ENCODE measurements around the gene SUN2. TPM values are rescaled to one million over a fixed set of nuclear protein-coding genes. Genes with fewer than 3 reads are reported as not detected.

Gene SUN2
- total and polyA plus RNA-seq, 9 of the 15 experiments (the other 6 are each of a cell fraction or from before 2014, with no cell fraction given), result 0.11 to 42.6 (median 16.7) TPM

DNA sequence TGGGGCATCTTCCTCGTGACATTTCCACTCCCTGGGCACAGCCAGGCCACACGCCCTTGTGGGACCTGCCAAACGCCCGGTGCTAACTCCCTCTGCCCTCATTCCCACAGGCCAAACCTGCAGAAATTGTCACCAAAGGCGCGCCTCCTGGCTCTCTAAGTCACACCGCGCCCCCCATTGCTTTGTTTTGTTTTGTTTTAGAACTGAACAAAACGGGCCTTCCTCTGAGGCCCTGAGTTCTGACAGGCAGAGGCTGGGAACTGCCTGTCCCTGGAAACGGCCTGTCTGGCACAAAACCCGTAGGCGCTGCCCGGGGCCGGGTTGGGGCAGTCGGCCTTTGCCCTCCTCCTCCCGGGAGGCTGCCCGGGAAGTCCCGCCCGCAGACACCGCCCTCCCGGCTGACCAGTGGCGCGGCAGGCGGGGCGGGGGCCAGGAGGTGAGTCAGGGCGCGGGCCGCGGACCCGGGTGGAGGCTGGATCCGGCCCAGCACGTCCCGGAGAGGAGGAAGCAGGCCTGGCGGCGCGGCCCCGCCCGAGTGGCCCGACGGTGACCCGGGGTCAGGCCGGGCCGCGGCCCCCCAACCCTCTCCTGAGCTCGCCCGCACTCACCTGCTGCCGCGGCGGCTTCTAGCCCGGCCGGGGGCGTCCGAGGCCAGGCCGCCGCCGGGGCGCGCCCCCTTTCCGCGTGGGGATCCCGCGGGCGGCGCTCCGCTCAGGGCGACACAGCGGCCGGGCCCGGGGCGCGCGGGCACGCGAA is 465 bp downstream of the SUN2 start (continued):
- TF ChIP-seq, protein P1, sequence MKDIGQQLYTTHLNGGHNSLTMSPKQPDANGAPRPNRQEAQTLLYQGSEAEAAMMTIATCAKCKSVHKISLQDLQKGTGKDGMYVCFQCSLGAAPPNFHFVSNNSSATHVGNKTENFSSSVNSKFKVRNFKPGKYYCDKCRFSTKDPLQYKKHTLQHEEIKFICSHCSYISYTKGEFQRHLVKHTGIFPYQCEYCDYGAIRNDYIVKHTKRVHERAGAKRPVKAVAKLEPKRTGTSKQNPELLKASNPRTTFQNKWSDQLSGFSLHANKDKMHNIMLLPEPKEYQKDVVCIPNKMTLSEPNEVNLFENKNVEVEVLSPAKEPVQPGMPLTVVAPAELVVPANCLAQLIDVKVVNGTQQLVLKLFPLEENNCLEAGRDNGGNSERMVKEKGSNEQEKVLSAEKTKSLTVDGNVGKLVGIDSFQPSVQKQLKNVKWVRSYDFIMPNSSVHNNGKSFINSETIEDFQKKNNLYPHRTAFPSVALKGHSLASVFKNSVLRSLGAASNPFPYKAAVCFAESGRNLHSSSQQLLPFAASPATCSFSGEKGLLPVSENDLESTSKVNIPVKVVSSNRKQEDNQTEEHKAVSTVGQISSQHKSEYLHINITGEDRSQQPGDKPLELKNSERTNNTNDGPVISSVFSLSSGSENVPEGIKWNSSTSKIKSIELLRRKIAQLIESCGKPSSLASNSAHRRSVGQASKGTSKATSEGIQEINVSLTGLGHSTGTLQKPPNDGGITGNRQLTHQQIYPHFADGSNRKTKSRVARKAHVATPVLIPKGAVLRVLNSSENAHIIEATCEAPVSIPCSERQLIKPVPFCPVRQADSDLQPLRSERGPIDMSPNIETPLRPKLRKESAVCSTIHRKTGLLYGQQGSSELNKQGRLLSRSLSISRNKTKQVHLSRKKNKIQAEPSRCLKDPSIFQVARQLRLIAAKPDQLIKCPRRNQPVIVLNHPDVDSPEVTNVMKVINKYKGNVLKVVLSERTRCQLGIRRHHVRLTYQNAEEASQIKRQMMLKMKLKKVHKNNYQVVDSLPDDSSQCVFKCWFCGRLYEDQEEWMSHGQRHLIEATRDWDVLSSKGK (CRISPR knock-in tag; IDR thresholded peaks at IDR 0.05), result no peak
- TF ChIP-seq ZBTB1 (CRISPR knock-in tag; IDR thresholded peaks at IDR 0.05; ENCODE audit: borderline replicate concordance, low read depth) (no peak), SIN3B (IDR thresholded peaks at IDR 0.05; ENCODE audit: low read depth) (peak; percentile 31; the same call in 1 of the 2 replicates), HDAC1 (IDR thresholded peaks at IDR 0.05) (0 out of 4 replicates have a peak, but pooled peaks of 1 of the 2 experiments have one; percentile 31), GABPA (tag; conservative IDR thresholded peaks at IDR 0.05; ENCODE audit: low read depth) (peak; percentile 60; the same call in 1 of the 2 replicates), NCOR1 (IDR thresholded peaks at IDR 0.05) (peak; percentile 22; the same call in 1 of the 2 replicates), ETV6 (IDR thresholded peaks at IDR 0.05; ENCODE audit: borderline replicate concordance in 1 of 2, low read depth in 2 of 2, low read length in 1 of 2) (no peak), ETV6 (CRISPR knock-in tag; IDR thresholded peaks at IDR 0.05; ENCODE audit: borderline replicate concordance) (no peak), ADNP (tag; IDR thresholded peaks at IDR 0.05) (no peak), MYNN (IDR thresholded peaks at IDR 0.05) (peak; percentile 29; the same call in 1 of the 2 replicates), MYNN (CRISPR knock-in tag; IDR thresholded peaks at IDR 0.05) (no peak), ZNF830 (CRISPR knock-in tag; IDR thresholded peaks at IDR 0.05) (no peak)
- TF ChIP-seq, protein P2, sequence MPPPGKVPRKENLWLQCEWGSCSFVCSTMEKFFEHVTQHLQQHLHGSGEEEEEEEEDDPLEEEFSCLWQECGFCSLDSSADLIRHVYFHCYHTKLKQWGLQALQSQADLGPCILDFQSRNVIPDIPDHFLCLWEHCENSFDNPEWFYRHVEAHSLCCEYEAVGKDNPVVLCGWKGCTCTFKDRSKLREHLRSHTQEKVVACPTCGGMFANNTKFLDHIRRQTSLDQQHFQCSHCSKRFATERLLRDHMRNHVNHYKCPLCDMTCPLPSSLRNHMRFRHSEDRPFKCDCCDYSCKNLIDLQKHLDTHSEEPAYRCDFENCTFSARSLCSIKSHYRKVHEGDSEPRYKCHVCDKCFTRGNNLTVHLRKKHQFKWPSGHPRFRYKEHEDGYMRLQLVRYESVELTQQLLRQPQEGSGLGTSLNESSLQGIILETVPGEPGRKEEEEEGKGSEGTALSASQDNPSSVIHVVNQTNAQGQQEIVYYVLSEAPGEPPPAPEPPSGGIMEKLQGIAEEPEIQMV (tag; conservative IDR thresholded peaks at IDR 0.05; ENCODE audit: low read depth), result peak; percentile 97
- TF ChIP-seq, protein P3, sequence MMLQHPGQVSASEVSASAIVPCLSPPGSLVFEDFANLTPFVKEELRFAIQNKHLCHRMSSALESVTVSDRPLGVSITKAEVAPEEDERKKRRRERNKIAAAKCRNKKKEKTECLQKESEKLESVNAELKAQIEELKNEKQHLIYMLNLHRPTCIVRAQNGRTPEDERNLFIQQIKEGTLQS (IDR thresholded peaks at IDR 0.05), result 0 out of 2 replicates have a peak, but pooled peaks have one; percentile 45
- TF ChIP-seq, protein P3 (CRISPR knock-in tag; conservative IDR thresholded peaks at IDR 0.05), result 0 out of 2 replicates have a peak, but pooled peaks have one; percentile 67
- TF ChIP-seq, protein P4, sequence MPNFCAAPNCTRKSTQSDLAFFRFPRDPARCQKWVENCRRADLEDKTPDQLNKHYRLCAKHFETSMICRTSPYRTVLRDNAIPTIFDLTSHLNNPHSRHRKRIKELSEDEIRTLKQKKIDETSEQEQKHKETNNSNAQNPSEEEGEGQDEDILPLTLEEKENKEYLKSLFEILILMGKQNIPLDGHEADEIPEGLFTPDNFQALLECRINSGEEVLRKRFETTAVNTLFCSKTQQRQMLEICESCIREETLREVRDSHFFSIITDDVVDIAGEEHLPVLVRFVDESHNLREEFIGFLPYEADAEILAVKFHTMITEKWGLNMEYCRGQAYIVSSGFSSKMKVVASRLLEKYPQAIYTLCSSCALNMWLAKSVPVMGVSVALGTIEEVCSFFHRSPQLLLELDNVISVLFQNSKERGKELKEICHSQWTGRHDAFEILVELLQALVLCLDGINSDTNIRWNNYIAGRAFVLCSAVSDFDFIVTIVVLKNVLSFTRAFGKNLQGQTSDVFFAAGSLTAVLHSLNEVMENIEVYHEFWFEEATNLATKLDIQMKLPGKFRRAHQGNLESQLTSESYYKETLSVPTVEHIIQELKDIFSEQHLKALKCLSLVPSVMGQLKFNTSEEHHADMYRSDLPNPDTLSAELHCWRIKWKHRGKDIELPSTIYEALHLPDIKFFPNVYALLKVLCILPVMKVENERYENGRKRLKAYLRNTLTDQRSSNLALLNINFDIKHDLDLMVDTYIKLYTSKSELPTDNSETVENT (CRISPR knock-in tag; IDR thresholded peaks at IDR 0.05), result no peak
- TF ChIP-seq, protein P5, sequence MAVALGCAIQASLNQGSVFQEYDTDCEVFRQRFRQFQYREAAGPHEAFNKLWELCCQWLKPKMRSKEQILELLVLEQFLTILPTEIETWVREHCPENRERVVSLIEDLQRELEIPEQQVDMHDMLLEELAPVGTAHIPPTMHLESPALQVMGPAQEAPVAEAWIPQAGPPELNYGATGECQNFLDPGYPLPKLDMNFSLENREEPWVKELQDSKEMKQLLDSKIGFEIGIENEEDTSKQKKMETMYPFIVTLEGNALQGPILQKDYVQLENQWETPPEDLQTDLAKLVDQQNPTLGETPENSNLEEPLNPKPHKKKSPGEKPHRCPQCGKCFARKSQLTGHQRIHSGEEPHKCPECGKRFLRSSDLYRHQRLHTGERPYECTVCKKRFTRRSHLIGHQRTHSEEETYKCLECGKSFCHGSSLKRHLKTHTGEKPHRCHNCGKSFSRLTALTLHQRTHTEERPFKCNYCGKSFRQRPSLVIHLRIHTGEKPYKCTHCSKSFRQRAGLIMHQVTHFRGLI (CRISPR knock-in tag; IDR thresholded peaks at IDR 0.05), result no peak
